ENCODE measurements around the gene CEACAM4. TPM values are rescaled to one million over a fixed set of nuclear protein-coding genes. Genes with fewer than 3 reads are reported as not detected.

CEACAM4 gene
- total RNA-seq, 2 experiments from 2014 or later = 0.36 to 0.84 TPM

DNA sequence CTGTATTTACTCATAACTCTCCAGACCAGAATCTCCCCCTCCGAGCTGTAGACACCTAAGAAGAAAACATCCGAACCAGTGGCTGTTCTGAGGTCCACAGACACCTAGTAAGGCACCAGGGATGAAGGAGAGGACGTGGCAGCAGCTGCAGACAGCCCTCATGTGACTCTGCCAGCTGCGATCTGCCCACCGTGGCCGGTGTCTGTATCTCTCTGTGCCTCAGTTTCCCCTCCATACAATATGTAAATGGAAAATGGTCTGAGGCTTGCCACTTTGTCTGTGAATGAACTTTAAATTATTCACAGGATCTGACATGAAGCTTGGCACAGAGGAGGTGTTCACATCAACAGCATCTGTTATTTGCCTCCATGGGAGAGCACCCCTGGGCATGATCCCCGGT, 2.4 kb downstream of the CEACAM4 start:
- Histone ChIP-seq H3K36me3 (ENCODE audit: insufficient read depth, low read length) (no peaks in the 10 kb centered on the region), H3K4me3 (ENCODE audit: low read length) (no peak overlapping the region), H3K9me3 (ENCODE audit: control insufficient read depth in 1 of 2, insufficient read depth in 1 of 2, low read length in 2 of 2) (no peaks in the 10 kb centered on the region), H3K4me1 (ENCODE audit: insufficient read depth, low read length) (no peaks in the 10 kb centered on the region), H3K27me3 (ENCODE audit: control insufficient read depth in 1 of 2, insufficient read depth in 2 of 2, low read length in 2 of 2) (peaks cover 16 to 18% of the 10 kb centered on the region in 2 experiments), H3K27ac (ENCODE audit: low read depth in 1 of 2, low read length in 2 of 2) (no peak overlapping the region)
- H3K4me1 Mint-ChIP-seq (ENCODE audit: low read depth) = no peaks in the 10 kb centered on the region
- intact Hi-C loops (cut with DNase I, micrococcal nuclease) = no loop called here
- ChIA-PET CTCF (no interaction called here), POLR2A (no interaction called here)
- DNase-seq = no peak
- TF ChIP-seq, protein P1, sequence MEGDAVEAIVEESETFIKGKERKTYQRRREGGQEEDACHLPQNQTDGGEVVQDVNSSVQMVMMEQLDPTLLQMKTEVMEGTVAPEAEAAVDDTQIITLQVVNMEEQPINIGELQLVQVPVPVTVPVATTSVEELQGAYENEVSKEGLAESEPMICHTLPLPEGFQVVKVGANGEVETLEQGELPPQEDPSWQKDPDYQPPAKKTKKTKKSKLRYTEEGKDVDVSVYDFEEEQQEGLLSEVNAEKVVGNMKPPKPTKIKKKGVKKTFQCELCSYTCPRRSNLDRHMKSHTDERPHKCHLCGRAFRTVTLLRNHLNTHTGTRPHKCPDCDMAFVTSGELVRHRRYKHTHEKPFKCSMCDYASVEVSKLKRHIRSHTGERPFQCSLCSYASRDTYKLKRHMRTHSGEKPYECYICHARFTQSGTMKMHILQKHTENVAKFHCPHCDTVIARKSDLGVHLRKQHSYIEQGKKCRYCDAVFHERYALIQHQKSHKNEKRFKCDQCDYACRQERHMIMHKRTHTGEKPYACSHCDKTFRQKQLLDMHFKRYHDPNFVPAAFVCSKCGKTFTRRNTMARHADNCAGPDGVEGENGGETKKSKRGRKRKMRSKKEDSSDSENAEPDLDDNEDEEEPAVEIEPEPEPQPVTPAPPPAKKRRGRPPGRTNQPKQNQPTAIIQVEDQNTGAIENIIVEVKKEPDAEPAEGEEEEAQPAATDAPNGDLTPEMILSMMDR (IDR thresholded peaks at IDR 0.05) = no peak
- no peaks in the 10 kb centered on the region for H3K9me3 Mint-ChIP-seq
- no peaks in the 10 kb centered on the region for H3K36me3 Mint-ChIP-seq (ENCODE audit: low read depth)
- no peak overlapping the region for H3K27ac Mint-ChIP-seq
- no peak overlapping the region for H3K4me3 Mint-ChIP-seq
- H3K27me3 Mint-ChIP-seq = peaks cover 24% of the 10 kb centered on the region
- ATAC-seq (ENCODE audit: poor library complexity) = no peak

DNA sequence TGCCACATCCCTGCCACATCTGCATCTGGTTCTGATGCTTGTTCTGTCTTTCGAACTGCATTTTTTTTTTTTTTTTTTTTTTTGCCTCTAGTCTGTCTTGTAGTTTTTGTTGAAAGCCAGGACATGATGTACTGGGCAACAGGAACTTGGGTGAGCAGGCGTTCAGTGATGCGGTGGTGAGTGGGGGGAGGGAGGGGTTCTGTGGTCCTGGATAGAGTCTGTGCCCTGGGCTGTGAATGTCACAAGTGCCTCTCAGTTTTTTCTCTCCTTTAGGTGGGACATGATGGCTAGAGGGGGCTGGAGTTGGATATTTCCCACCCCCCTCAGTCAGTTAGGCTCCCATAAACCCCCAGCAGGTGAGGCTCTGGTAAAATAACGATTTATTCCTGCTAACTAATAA, 3.5 kb downstream of the CEACAM4 start:
- Histone ChIP-seq H3K27me3 (ENCODE audit: control insufficient read depth in 1 of 2, insufficient read depth in 2 of 2, low read length in 2 of 2) (peaks cover 16% of the 10 kb centered on the region in 2 experiments), H3K9me3 (ENCODE audit: control insufficient read depth in 1 of 2, insufficient read depth in 1 of 2, low read length in 2 of 2) (no peaks in the 10 kb centered on the region), H3K4me3 (ENCODE audit: low read length) (no peak overlapping the region), H3K36me3 (ENCODE audit: insufficient read depth, low read length) (no peaks in the 10 kb centered on the region), H3K27ac (ENCODE audit: low read depth in 1 of 2, low read length in 2 of 2) (no peak overlapping the region), H3K4me1 (ENCODE audit: insufficient read depth, low read length) (no peaks in the 10 kb centered on the region)
- Mint-ChIP-seq H3K9me3 (no peaks in the 10 kb centered on the region), H3K4me3 (peak overlapping the region; percentile 15), H3K27ac (no peak overlapping the region), H3K27me3 (peaks cover 13% of the 10 kb centered on the region), H3K4me1 (ENCODE audit: low read depth) (no peaks in the 10 kb centered on the region), H3K36me3 (ENCODE audit: low read depth) (no peaks in the 10 kb centered on the region)
- CTCF ChIA-PET = no interaction called here
- no peak for DNase-seq
- intact Hi-C loops (cut with DNase I, micrococcal nuclease) = no loop called here
- POLR2A ChIA-PET = no interaction called here
- no peak for ATAC-seq (ENCODE audit: poor library complexity)
- TF ChIP-seq, protein P1 (IDR thresholded peaks at IDR 0.05) = no peak

DNA sequence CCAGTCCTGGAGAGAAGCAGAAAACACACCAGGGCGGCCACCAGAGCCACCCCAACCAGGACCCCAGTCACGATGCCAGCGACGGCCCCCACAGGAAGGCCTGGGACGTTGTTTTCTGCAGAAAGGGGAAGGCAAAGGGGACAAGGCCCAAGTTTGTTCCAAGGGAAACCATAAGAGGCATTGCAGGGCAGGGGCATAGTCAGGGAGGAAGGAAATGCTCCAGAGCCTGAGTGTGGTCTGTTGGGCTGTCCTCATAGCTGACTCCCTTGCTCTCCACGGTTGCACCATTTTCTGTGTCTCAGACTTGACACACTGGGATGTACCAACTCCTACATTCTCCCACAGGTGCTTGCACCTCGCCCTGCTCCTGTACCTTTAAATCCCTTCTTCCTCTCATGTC, 5.2 kb downstream of the CEACAM4 start:
- ChIA-PET POLR2A (no interaction called here), CTCF (no interaction called here)
- DNase-seq = no peak
- Mint-ChIP-seq H3K27me3 (peaks cover 12% of the 10 kb centered on the region), H3K4me1 (ENCODE audit: low read depth) (no peaks in the 10 kb centered on the region), H3K4me3 (no peak overlapping the region), H3K36me3 (ENCODE audit: low read depth) (no peaks in the 10 kb centered on the region), H3K9me3 (no peaks in the 10 kb centered on the region), H3K27ac (no peak overlapping the region)
- no peak for ATAC-seq (ENCODE audit: poor library complexity)
- no peaks in the 10 kb centered on the region for H3K9me3 ChIP-seq (ENCODE audit: control insufficient read depth in 1 of 2, insufficient read depth in 1 of 2, low read length in 2 of 2)
- no peak overlapping the region for H3K27ac ChIP-seq (ENCODE audit: low read depth in 1 of 2, low read length in 2 of 2)
- TF ChIP-seq, protein P1 (IDR thresholded peaks at IDR 0.05) = no peak
- no peaks in the 10 kb centered on the region for H3K4me1 ChIP-seq (ENCODE audit: insufficient read depth, low read length)
- H3K36me3 ChIP-seq (ENCODE audit: insufficient read depth, low read length) = no peaks in the 10 kb centered on the region
- intact Hi-C loops (cut with DNase I, micrococcal nuclease) = no loop called here
- peaks cover under 1 to 6% of the 10 kb centered on the region in 2 experiments for H3K27me3 ChIP-seq (ENCODE audit: control insufficient read depth in 1 of 2, insufficient read depth in 2 of 2, low read length in 2 of 2)
- H3K4me3 ChIP-seq (ENCODE audit: low read length) = no peak overlapping the region

All from CD4-positive, alpha-beta T cell (primary cell).